ENCODE measurements around the gene MAP3K7. TPM values are rescaled to one million over a fixed set of nuclear protein-coding genes. Genes with fewer than 3 reads are reported as not detected.

The MAP3K7 gene
- total RNA-seq, 1 experiment from 2014 or later, result 26.6 TPM

DNA sequence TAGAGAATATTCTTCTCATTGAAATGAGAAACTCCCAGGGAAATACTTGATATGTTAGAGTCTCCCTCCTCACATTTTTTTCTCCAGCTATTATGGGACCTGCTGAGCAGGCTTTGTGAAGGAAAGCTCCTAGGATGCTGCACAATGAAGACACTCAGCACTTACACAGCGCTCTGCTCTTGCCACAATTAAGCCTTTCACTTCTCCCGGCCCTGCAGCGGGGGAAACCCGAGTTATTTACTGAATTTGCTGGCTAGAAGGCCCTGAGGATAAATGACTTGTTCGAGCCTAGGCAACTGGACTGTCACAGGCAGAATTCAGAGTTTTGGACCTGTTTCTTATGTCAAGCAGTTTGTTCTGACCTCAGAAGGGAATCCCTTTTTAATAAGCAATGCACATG lies 102.0 kb downstream of the MAP3K7 start:
- TF ChIP-seq CBX3 (IDR thresholded peaks at IDR 0.05; ENCODE audit: low read depth), result no peak
- TF ChIP-seq SIN3A (IDR thresholded peaks at IDR 0.05; ENCODE audit: low read depth), result no peak
- no peak for TF ChIP-seq RAD21 (IDR thresholded peaks at IDR 0.05; ENCODE audit: low read depth)
- TF ChIP-seq EZH2 (IDR thresholded peaks at IDR 0.05), result no peak
- TF ChIP-seq SRF (IDR thresholded peaks at IDR 0.05; ENCODE audit: low read depth), result no peak
- TF ChIP-seq, protein P1, sequence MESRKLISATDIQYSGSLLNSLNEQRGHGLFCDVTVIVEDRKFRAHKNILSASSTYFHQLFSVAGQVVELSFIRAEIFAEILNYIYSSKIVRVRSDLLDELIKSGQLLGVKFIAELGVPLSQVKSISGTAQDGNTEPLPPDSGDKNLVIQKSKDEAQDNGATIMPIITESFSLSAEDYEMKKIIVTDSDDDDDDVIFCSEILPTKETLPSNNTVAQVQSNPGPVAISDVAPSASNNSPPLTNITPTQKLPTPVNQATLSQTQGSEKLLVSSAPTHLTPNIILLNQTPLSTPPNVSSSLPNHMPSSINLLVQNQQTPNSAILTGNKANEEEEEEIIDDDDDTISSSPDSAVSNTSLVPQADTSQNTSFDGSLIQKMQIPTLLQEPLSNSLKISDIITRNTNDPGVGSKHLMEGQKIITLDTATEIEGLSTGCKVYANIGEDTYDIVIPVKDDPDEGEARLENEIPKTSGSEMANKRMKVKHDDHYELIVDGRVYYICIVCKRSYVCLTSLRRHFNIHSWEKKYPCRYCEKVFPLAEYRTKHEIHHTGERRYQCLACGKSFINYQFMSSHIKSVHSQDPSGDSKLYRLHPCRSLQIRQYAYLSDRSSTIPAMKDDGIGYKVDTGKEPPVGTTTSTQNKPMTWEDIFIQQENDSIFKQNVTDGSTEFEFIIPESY (IDR thresholded peaks at IDR 0.05; ENCODE audit: extremely low read depth, insufficient replicate concordance, low read length), result no peak
- TF ChIP-seq ELF1 (IDR thresholded peaks at IDR 0.05; ENCODE audit: borderline replicate concordance, low read depth), result no peak
- no peak for TF ChIP-seq POLR2A (IDR thresholded peaks at IDR 0.05; ENCODE audit: borderline replicate concordance, extremely low read depth, insufficient read depth, insufficient read length)
- no peak for TF ChIP-seq ZFX (IDR thresholded peaks at IDR 0.05)
- no peak for TF ChIP-seq MAX (IDR thresholded peaks at IDR 0.05)
- TF ChIP-seq YY1 (IDR thresholded peaks at IDR 0.05; ENCODE audit: extremely low read depth, insufficient replicate concordance, low read depth, low read length), result no peak
- TF ChIP-seq EGR1 (IDR thresholded peaks at IDR 0.05; ENCODE audit: low read depth), result no peak
- no peak for TF ChIP-seq EZH2phosphoT487 (IDR thresholded peaks at IDR 0.05; ENCODE audit: borderline replicate concordance)
- TF ChIP-seq JUND (IDR thresholded peaks at IDR 0.05), result no peak
- no peak for TF ChIP-seq ZNF274 (IDR thresholded peaks at IDR 0.05; ENCODE audit: low read depth, low read length)
- TF ChIP-seq TCF7L2 (IDR thresholded peaks at IDR 0.05; ENCODE audit: borderline replicate concordance, extremely low read depth, insufficient read depth, insufficient read length), result no peak
- TF ChIP-seq SP1 (IDR thresholded peaks at IDR 0.05; ENCODE audit: low read depth), result no peak
- H3K9me2 ChIP-seq (ENCODE audit: insufficient read depth), result 0 out of 2 replicates have a peak, but pooled peaks cover 3% of the 10 kb centered on the region
- H3K36me3 ChIP-seq (ENCODE audit: control insufficient read depth in 1 of 2, insufficient read depth in 2 of 2, low read length in 2 of 2), result no peaks in the 10 kb centered on the region
- H3K4me1 ChIP-seq (ENCODE audit: control insufficient read depth in 1 of 2, insufficient read depth in 2 of 2, low read length in 2 of 2), result no peaks in the 10 kb centered on the region
- BruUV-seq (replicated peaks), result no TSS peak
- H3K4me2 ChIP-seq (ENCODE audit: low read length), result no peak overlapping the region
- no peaks in the 10 kb centered on the region for H3K27me3 ChIP-seq (ENCODE audit: insufficient read depth, low read length)
- no peak overlapping the region for H2AFZ ChIP-seq (ENCODE audit: low read depth, low read length, poor library complexity, severe bottlenecking)
- DNase-seq (ENCODE audit: low read depth, low spot score) (no peak), ATAC-seq (no peak)
- H3K9ac ChIP-seq (ENCODE audit: low read length), result no peak overlapping the region
- CTCF ChIA-PET, result no interaction called here
- no peak overlapping the region for H3K4me3 ChIP-seq (replicated peaks in 1 of 2; ENCODE audit: low read depth in 1 of 2, low read length in 2 of 2)
- no peaks in the 10 kb centered on the region for H3K9me3 ChIP-seq (ENCODE audit: control insufficient read depth in 1 of 2, insufficient read depth in 1 of 2, low read depth in 1 of 2, low read length in 2 of 2)
- POLR2A ChIA-PET, result no interaction called here
- intact Hi-C loops (cut with micrococcal nuclease), result no loop called here
- no peak overlapping the region for H3K27ac ChIP-seq (ENCODE audit: low read depth, low read length)
- H3K79me2 ChIP-seq (ENCODE audit: insufficient read depth, low read length), result no peaks in the 10 kb centered on the region
- RAD21 ChIA-PET (ENCODE audit: low non-redundant PET in 1 of 2, low total read pairs in 2 of 2, uncharacterized antibody in 2 of 2, unreplicated experiment in 2 of 2), result no interaction called here
- no peaks in the 10 kb centered on the region for H4K20me1 ChIP-seq (ENCODE audit: insufficient read depth)

All from HCT116 (cell line).